ENCODE results near the gene AGPAT2. TPM values are rescaled to one million over a fixed set of nuclear protein-coding genes. Genes with fewer than 3 reads are reported as not detected.
"Not testable (repeated sequence)": the region's sequence is repeated elsewhere in the genome, so short reads cannot be mapped to it uniquely, and the experiment has no call there.

The AGPAT2 gene
- polyA plus RNA-seq, 3 donors, result 261 to 1,820 (median 416) TPM

DNA sequence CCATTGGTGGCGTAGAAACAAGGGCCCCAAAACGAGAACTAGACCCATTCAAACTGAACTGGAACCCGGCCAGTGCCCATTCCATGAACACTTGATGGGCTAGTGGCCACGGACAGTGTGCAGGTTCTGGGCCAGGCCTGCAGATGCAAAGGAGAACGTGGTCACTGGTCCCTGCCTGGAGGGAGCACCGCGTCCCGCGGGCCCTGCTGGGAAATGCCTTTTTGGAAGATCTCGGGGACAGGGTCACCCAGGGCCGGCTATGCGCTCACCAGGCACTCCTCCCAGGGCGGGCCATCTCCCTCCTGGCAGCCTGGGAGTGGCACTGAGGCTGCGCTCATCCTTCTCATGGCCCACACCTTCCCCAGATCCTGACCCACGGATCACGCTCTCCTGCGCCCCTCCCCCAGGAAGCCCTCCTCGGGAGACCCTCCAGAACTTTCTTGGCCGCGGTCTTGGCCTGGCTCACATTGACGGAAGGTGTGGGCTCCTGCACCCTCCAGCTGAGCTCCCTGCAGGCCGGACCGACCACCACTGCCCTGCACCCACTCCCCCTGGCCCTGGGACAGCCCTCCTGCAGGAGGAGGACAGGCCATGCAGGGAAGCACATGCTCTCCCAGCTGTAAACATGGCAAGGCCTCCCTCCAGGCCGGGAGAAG is 22.3 kb upstream of the AGPAT2 start:
- H3K27ac ChIP-seq (ENCODE audit: low read depth, low read length), result no peak overlapping the region
- WGBS, 3 donors, result 91 to 93% (median 92%) methylated on average over 24 of the region's 24 CpGs

DNA sequence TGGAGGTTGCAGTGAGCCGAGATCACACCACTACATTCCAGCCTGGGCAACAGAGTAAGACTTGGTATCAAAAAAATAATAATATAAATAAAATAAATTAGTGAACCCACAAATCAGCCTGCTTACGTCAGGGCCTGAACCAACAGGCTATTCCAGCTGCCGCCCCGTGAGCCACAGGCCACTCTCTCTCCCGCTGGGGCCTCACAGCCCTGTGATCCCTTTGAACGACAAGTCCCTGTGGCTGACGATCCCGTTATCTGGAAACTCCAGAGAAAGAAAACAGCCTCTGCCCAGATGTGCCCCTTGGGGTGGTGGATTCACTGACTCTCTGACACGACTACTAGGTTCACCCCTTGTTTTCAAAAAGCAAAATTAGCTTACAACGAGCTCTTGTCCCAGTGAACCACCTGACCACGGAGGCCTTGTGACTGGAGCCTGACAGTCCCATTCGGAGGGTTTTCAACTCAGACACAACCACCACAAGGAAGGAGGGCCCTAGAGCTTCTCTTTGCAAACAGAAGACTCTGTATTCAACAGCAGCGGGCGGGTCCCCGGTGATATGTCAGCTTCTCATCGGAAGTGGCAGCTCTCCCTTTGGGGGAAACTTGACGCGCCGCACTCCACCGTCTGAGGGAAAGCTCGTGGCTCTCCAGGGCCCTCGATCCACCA is 20.7 kb upstream of the AGPAT2 start:
- H3K27ac ChIP-seq (ENCODE audit: low read depth, low read length), result no peak overlapping the region
- WGBS, 3 donors, result 89 to 91% (median 90%) methylated on average over 22 of the region's 22 CpGs

- 91 to 98% (median 93%) methylated on average over 7 of the region's 7 CpGs for WGBS, 3 donors
- no peak overlapping the region for H3K27ac ChIP-seq (ENCODE audit: low read depth, low read length)
Measured at GRCh38 chr9:136707011-136707410, 19.8 kb upstream of the AGPAT2 start.

DNA sequence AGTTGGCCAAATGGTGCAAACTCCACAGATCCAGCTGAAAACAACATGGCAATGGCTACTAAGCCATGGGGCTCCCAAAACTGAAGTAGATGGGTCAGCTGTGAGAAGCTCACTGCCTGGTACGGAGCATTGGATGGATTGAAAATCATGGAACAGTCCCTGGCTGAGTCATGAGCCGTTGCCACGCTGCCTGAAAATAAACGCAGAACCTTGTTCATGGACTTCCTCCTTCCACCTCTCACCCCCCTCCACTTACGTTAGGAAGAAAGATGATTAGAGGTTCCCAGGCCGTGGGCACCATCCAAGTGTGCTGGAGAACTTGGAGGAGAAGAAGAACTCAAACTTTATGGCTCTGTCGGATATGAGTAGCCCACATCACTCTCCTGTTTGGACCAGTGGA is 18.3 kb upstream of the AGPAT2 start:
- 40 to 86% (median 45%) methylated on average over 7 of the region's 7 CpGs for WGBS, 3 donors
- no peak overlapping the region for H3K27ac ChIP-seq (ENCODE audit: low read depth, low read length)

DNA sequence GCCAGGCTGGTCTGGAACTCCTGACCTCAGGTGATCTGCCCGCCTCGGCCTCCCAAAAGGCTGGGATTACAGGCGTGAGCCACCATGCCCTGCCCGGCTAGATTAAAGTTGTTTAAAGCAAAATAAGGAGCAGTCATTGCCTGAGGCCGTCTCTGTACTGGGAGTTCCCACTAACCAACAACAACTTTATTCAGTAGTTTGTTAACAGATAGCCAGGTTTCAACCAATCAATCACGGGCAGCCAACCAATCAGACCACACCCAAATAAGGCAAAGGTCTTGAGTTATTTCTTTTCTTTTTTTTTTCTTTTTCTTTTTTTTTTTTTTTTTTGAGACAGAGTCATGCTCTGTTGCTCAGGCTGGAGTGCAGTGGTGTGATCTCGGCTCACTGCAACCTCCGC is 17.5 kb upstream of the AGPAT2 start:
- H3K27ac ChIP-seq (ENCODE audit: low read depth, low read length), result not testable (repeated sequence)
- 87 to 96% (median 92%) methylated on average over 8 of the region's 8 CpGs for WGBS, 3 donors

DNA sequence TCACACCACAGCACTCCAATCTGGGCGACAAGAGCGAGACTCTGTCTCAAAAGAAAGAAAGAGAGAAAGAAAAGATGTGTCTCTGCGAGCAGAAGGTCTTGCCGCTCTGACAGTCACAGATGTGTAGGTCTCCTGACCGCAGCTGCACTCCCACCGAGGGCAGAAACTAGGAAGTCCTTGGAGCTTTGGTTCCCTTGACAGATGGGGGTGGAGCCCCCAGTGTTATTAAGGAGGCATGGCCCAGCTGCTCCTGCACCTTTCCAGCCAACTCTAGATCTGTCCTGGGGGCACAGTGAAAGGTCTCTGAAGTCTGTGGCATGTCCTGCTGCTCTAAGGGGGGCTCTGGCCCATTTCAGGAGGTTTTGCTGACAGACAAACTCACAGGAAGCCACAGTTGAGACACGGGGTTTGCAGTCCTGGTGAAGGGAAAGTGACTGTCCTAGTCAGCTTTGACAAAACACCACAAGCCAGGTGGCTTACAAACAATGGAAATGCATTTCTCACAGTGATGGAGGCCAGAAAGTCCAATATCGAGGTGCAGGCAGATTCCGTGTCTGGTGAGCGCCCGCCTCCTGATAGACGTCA is 16.1 kb upstream of the AGPAT2 start:
- WGBS, 3 donors, result 68 to 81% (median 76%) methylated on average over 12 of the region's 12 CpGs
- H3K27ac ChIP-seq (ENCODE audit: low read depth, low read length), result no peak overlapping the region

DNA sequence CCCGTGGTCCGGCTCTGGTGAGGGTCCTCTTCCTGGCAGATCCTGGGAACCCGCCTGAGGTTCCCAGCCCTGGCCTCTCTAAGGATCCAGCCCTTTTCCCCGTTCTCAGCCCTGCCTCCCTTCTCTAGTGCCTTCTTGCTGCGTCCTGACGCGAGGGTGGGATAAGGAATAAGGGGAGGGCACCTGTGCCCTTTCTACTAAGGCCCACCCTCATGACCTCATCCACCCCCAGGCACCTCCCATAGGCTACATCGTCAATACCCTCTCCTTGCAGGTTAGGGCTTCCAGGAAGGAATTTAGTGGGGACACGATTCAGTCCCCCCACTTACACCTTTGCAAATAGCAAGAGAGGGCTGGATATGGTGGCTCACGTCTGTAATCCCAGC is 14.4 kb upstream of the AGPAT2 start:
- 37 to 65% (median 37%) methylated on average over 10 of the region's 10 CpGs for WGBS, 3 donors
- H3K27ac ChIP-seq (ENCODE audit: low read depth, low read length), result no peak overlapping the region

GRCh38 chr9:136700959-136701667 is 13.9 kb upstream of the AGPAT2 start:
- WGBS, 3 donors, result 15 to 62% (median 22%) methylated on average over 37 to 38 of the region's 38 CpGs

GRCh38 chr9:136700304-136700703 is 13.0 kb upstream of the AGPAT2 start:
- WGBS, 3 donors, result 54 to 89% (median 64%) methylated on average over 13 of the region's 13 CpGs
- H3K27ac ChIP-seq (ENCODE audit: low read depth, low read length), result no peak overlapping the region

More at GRCh38 chr9:136700959-136701667, 13.9 kb upstream of the AGPAT2 start:
- no peak overlapping the region for H3K27ac ChIP-seq (ENCODE audit: low read depth, low read length)

GRCh38 chr9:136698635-136699246 is 11.5 kb upstream of the AGPAT2 start:
- WGBS, 3 donors, result 78 to 82% (median 79%) methylated on average over 10 of the region's 11 CpGs
- no peak overlapping the region for H3K27ac ChIP-seq (ENCODE audit: low read depth, low read length)

GRCh38 chr9:136697821-136698526 is 10.7 kb upstream of the AGPAT2 start:
- no peak overlapping the region for H3K27ac ChIP-seq (ENCODE audit: low read depth, low read length)
- WGBS, 3 donors, result 33 to 51% (median 48%) methylated on average over 20 of the region's 20 CpGs

GRCh38 chr9:136697146-136697820 is 10.0 kb upstream of the AGPAT2 start:
- 44 to 61% (median 51%) methylated on average over 23 of the region's 23 CpGs for WGBS, 3 donors
- H3K27ac ChIP-seq (ENCODE audit: low read depth, low read length), result no peak overlapping the region

DNA sequence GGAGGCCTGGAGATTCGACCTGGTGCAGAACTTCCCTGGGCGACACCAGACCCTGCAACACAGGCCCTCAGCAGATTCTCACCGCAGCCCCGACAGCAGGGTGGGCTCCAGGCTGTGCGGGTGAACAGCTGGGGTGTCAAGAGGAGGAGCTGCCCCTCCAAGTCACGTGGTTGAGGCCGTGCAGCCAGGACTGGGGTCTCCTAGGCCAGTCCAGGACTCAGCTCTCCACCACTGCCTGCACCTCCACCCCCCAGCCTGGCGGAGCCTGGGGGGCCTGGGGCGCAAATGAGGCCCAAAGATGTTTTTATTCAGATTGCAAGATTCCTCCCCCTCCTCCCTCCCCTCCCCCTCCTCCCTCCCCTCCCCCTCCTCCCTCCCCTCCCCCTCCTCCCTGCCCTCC is 9.2 kb upstream of the AGPAT2 start:
- no peak overlapping the region for H3K27ac ChIP-seq (ENCODE audit: low read depth, low read length)
- 63 to 73% (median 71%) methylated on average over 9 of the region's 9 CpGs for WGBS, 3 donors

DNA sequence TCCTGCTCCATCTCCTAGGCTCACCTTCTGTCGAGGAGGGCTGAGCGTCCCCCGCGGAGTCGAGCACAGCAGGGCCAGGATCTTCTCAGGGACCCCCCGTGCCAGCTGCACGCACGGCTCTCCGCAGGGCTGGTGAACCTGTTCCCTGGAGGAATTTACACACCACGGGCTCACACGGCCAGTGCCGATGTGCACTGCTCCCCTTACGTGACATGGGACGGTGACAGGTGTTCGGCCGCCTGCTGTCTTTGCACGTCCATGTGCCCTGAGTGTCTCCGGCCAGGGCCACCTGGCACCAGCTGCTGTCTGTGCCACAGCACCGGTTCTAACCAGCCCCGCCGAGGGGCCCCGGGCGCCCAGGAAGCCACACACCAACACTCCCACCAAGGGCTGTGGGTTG is 8.7 kb upstream of the AGPAT2 start:
- 39 to 80% (median 77%) methylated on average over 23 of the region's 23 CpGs for WGBS, 3 donors
- H3K27ac ChIP-seq (ENCODE audit: low read depth, low read length), result no peak overlapping the region

- WGBS, 3 donors, result 27 to 84% (median 80%) methylated on average over 9 to 10 of the region's 10 CpGs
- no peak overlapping the region for H3K27ac ChIP-seq (ENCODE audit: low read depth, low read length)
Measured at GRCh38 chr9:136695435-136695895, 8.2 kb upstream of the AGPAT2 start.

- no peak overlapping the region for H3K27ac ChIP-seq (ENCODE audit: low read depth, low read length)
- WGBS, 3 donors, result 63 to 89% (median 83%) methylated on average over 11 of the region's 11 CpGs
Measured at GRCh38 chr9:136694872-136695247, 7.6 kb upstream of the AGPAT2 start.

- H3K27ac ChIP-seq (ENCODE audit: low read depth, low read length), result no peak overlapping the region
Measured at GRCh38 chr9:136694163-136694871, 7.1 kb upstream of the AGPAT2 start.

More at GRCh38 chr9:136694163-136694871, 7.1 kb upstream of the AGPAT2 start:
- 31 to 39% (median 39%) methylated on average over 27 to 32 of the region's 32 CpGs for WGBS, 3 donors
